ENCODE data around the gene RAB18. TPM values are rescaled to one million over a fixed set of nuclear protein-coding genes. Genes with fewer than 3 reads are reported as not detected.

RAB18 gene
- total RNA-seq, 2 experiments from 2014 or later = 8.1 to 36.2 TPM

- H3K27ac ChIP-seq (ENCODE audit: low read depth, low read length, poor library complexity, severe bottlenecking) = no peak overlapping the region
- CTCF ChIA-PET (ENCODE audit: unreplicated experiment) = no interaction called here
- H3K4me3 ChIP-seq (ENCODE audit: low read depth, low read length, poor library complexity, severe bottlenecking) = no peak overlapping the region
- no peak for TF ChIP-seq CTCF (conservative IDR thresholded peaks at IDR 0.05; ENCODE audit: low read length)
- TF ChIP-seq EZH2phosphoT487 (IDR thresholded peaks at IDR 0.05; ENCODE audit: borderline replicate concordance, low read depth, low read length) = no peak
- H3K36me3 ChIP-seq (ENCODE audit: insufficient read depth, low read length) = no peaks in the 10 kb centered on the region
- no peak overlapping the region for H2AFZ ChIP-seq (ENCODE audit: low read length)
- intact Hi-C loops (cut with micrococcal nuclease; ENCODE audit: unreplicated experiment) = no loop called here
- DNase-seq (ENCODE audit: low spot score) = no peak
- H3K9me3 ChIP-seq (ENCODE audit: low read length) = no peaks in the 10 kb centered on the region
- POLR2A ChIA-PET = interaction anchor here (0.6 to 0.7 kb wide), 3 partner anchors 79 to 1839 kb away, joined by 4 to 8 read pairs (median 4); no protein-coding TSS in a partner anchor
- no peaks in the 10 kb centered on the region for H4K20me1 ChIP-seq (ENCODE audit: insufficient read depth, low read length)
- no peaks in the 10 kb centered on the region for H3K79me2 ChIP-seq (ENCODE audit: insufficient read depth, low read depth, low read length)
- H3K4me2 ChIP-seq (ENCODE audit: low read length) = no peak overlapping the region
- no TSS peak for BruUV-seq (replicated peaks)
- H3K4me1 ChIP-seq (ENCODE audit: insufficient read depth, low read length, poor library complexity, severe bottlenecking) = no peaks in the 10 kb centered on the region
- no peaks in the 10 kb centered on the region for H3K9me2 ChIP-seq (ENCODE audit: insufficient read depth, low read length)
Measured at GRCh38 chr10:27481486-27481885, 22.6 kb upstream of the RAB18 start.

GRCh38 chr10:27482984-27483956 is 20.8 kb upstream of the RAB18 start:
- ChIA-PET POLR2A (no interaction called here), CTCF (ENCODE audit: unreplicated experiment) (no interaction called here)
- Histone ChIP-seq H3K4me1 (ENCODE audit: insufficient read depth, low read length, poor library complexity, severe bottlenecking) (no peaks in the 10 kb centered on the region), H3K27ac (ENCODE audit: low read depth, low read length, poor library complexity, severe bottlenecking) (no peak overlapping the region), H3K9me3 (ENCODE audit: low read length) (no peaks in the 10 kb centered on the region), H3K36me3 (ENCODE audit: insufficient read depth, low read length) (no peaks in the 10 kb centered on the region), H3K4me3 (ENCODE audit: low read depth, low read length, poor library complexity, severe bottlenecking) (no peak overlapping the region), H4K20me1 (ENCODE audit: insufficient read depth, low read length) (no peaks in the 10 kb centered on the region), H3K79me2 (ENCODE audit: insufficient read depth, low read depth, low read length) (no peaks in the 10 kb centered on the region), H3K9me2 (ENCODE audit: insufficient read depth, low read length) (no peaks in the 10 kb centered on the region), H3K4me2 (ENCODE audit: low read length) (no peak overlapping the region), H2AFZ (ENCODE audit: low read length) (no peak overlapping the region)
- TF ChIP-seq EZH2phosphoT487 (IDR thresholded peaks at IDR 0.05; ENCODE audit: borderline replicate concordance, low read depth, low read length) (no peak), CTCF (conservative IDR thresholded peaks at IDR 0.05; ENCODE audit: low read length) (no peak)
- intact Hi-C loops (cut with micrococcal nuclease; ENCODE audit: unreplicated experiment) = no loop called here
- no peak for DNase-seq (ENCODE audit: low spot score)
- no TSS peak for BruUV-seq (replicated peaks)

GRCh38 chr10:27485368-27485767 is 18.7 kb upstream of the RAB18 start:
- no peak for DNase-seq (ENCODE audit: low spot score)
- BruUV-seq (replicated peaks) = no TSS peak
- no peak overlapping the region for H2AFZ ChIP-seq (ENCODE audit: low read length)
- intact Hi-C loops (cut with micrococcal nuclease; ENCODE audit: unreplicated experiment) = no loop called here
- H4K20me1 ChIP-seq (ENCODE audit: insufficient read depth, low read length) = no peaks in the 10 kb centered on the region
- H3K4me2 ChIP-seq (ENCODE audit: low read length) = no peak overlapping the region
- H3K9me2 ChIP-seq (ENCODE audit: insufficient read depth, low read length) = no peaks in the 10 kb centered on the region
- no peaks in the 10 kb centered on the region for H3K79me2 ChIP-seq (ENCODE audit: insufficient read depth, low read depth, low read length)
- H3K4me1 ChIP-seq (ENCODE audit: insufficient read depth, low read length, poor library complexity, severe bottlenecking) = no peaks in the 10 kb centered on the region
- H3K36me3 ChIP-seq (ENCODE audit: insufficient read depth, low read length) = no peaks in the 10 kb centered on the region
- H3K9me3 ChIP-seq (ENCODE audit: low read length) = no peaks in the 10 kb centered on the region
- H3K27ac ChIP-seq (ENCODE audit: low read depth, low read length, poor library complexity, severe bottlenecking) = no peak overlapping the region
- ChIA-PET POLR2A (no interaction called here), CTCF (ENCODE audit: unreplicated experiment) (no interaction called here)
- no peak overlapping the region for H3K4me3 ChIP-seq (ENCODE audit: low read depth, low read length, poor library complexity, severe bottlenecking)
- no peak for TF ChIP-seq EZH2phosphoT487 (IDR thresholded peaks at IDR 0.05; ENCODE audit: borderline replicate concordance, low read depth, low read length)
